Medulla oblongata (tissue), 1 donor: ENCODE measurements around the gene XRN2.

Source experiments
- DNase-seq: peaks from one replicate; pipeline ENCODE4 v3.0.0-alpha.2; 2015; ENCODE audit errors: extremely low spot score

XRN2 gene

GRCh38 chr20:21303061-21303871 is at the start of gene XRN2:
TSS of gene XRN2 (plus strand) at chr20:21303331. CDS start at chr20:21303399, 68 bp downstream.
- DNase-seq: peak; percentile 96

- DNase-seq: no peak
Observed at GRCh38 chr20:21257192-21257591, 45.9 kb upstream of the XRN2 start.

GRCh38 chr20:21258411-21258810 is 44.7 kb upstream of the XRN2 start:
- DNase-seq: no peak

GRCh38 chr20:21259346-21259745 is 43.8 kb upstream of the XRN2 start:
- DNase-seq: peak; percentile 84

- peak; percentile 21 for DNase-seq
Observed at GRCh38 chr20:21262812-21263211, 40.3 kb upstream of the XRN2 start.

GRCh38 chr20:21265261-21266190 is 37.6 kb upstream of the XRN2 start:
- no peak for DNase-seq

- DNase-seq: no peak
Observed at GRCh38 chr20:21266191-21266536, 37.0 kb upstream of the XRN2 start.

- DNase-seq: no peak
Observed at GRCh38 chr20:21269772-21270171, 33.4 kb upstream of the XRN2 start.

GRCh38 chr20:21270806-21271205 is 32.3 kb upstream of the XRN2 start:
- DNase-seq: peak; percentile 17

GRCh38 chr20:21272279-21272678 is 30.9 kb upstream of the XRN2 start:
- DNase-seq: no peak

- DNase-seq: no peak
Observed at GRCh38 chr20:21272679-21273078, 30.5 kb upstream of the XRN2 start.

- no peak for DNase-seq
Observed at GRCh38 chr20:21273755-21274386, 29.3 kb upstream of the XRN2 start.

GRCh38 chr20:21278829-21279228 is 24.3 kb upstream of the XRN2 start:
- DNase-seq: no peak

GRCh38 chr20:21279706-21280521 is 23.2 kb upstream of the XRN2 start:
- no peak for DNase-seq

- no peak for DNase-seq
Observed at GRCh38 chr20:21280522-21281016, 22.6 kb upstream of the XRN2 start.

- no peak for DNase-seq
Observed at GRCh38 chr20:21286775-21287174, 16.4 kb upstream of the XRN2 start.

- no peak for DNase-seq
Observed at GRCh38 chr20:21288587-21289370, 14.4 kb upstream of the XRN2 start.

- no peak for DNase-seq
Observed at GRCh38 chr20:21289651-21290050, 13.5 kb upstream of the XRN2 start.

GRCh38 chr20:21291026-21291425 is 12.1 kb upstream of the XRN2 start:
- no peak for DNase-seq

- DNase-seq: no peak
Observed at GRCh38 chr20:21294755-21295154, 8.4 kb upstream of the XRN2 start.
